ENCODE results near the gene TBC1D22A. TPM values are rescaled to one million over a fixed set of nuclear protein-coding genes. Genes with fewer than 3 reads are reported as not detected.
A peak's percentile ranks its signal among the peaks of the same experiment; 100 is the strongest.

TBC1D22A gene
- total RNA-seq, 6 donors from 2014 or later = 27.1 to 48.2 (median 35.3) TPM

GRCh38 chr22:47090591-47091245, 328.3 kb downstream of the TBC1D22A start:
- WGBS, 2 donors = 7 to 34% methylated on average over 26 to 29 of the region's 29 CpGs
- no peak overlapping the region for H3K27ac ChIP-seq

GRCh38 chr22:47091246-47091651, 328.8 kb downstream of the TBC1D22A start:
- Histone ChIP-seq H3K4me3 (peak overlapping the region in 3 of 4 donors; percentile 19 to 35 (median 25)), H3K9me3 (no peaks in the 10 kb centered on the region), H3K27ac (no peak overlapping the region), H3K36me3 (no peaks in the 10 kb centered on the region), H3K4me1 (peaks cover 11 to 27% (median 18%) of the 10 kb centered on the region in 4 donors), H3K27me3 (no peaks in the 10 kb centered on the region)
- DNase-seq (no peak), ATAC-seq (ENCODE audit: low FRiP score in 2 of 2) (no peak)
- 38 to 46% methylated on average over 20 to 21 of the region's 21 CpGs for WGBS, 2 donors
- TF ChIP-seq CTCF (IDR thresholded peaks at IDR 0.05) (no peak), POLR2AphosphoS5 (IDR thresholded peaks at IDR 0.05) (no peak), POLR2A (IDR thresholded peaks at IDR 0.05) (no peak), EP300 (IDR thresholded peaks at IDR 0.05) (no peak)

More at GRCh38 chr22:47090591-47091245, 328.3 kb downstream of the TBC1D22A start:
- no peaks in the 10 kb centered on the region for H3K9me3 ChIP-seq
- H3K4me3 ChIP-seq = peak overlapping the region in 3 of 4 donors; percentile 19 to 35 (median 25)
- TF ChIP-seq POLR2AphosphoS5 (IDR thresholded peaks at IDR 0.05) (no peak), POLR2A (IDR thresholded peaks at IDR 0.05) (no peak), EP300 (IDR thresholded peaks at IDR 0.05) (no peak), CTCF (IDR thresholded peaks at IDR 0.05) (no peak)
- no peaks in the 10 kb centered on the region for H3K36me3 ChIP-seq
- H3K4me1 ChIP-seq = peaks cover 11 to 27% (median 18%) of the 10 kb centered on the region in 4 donors
- no peak for DNase-seq
- ATAC-seq (ENCODE audit: low FRiP score in 2 of 2) = no peak
- H3K27me3 ChIP-seq = no peaks in the 10 kb centered on the region

GRCh38 chr22:47091921-47092700, 329.7 kb downstream of the TBC1D22A start:
- DNase-seq (peak in 1 of 2 donors; percentile 36), ATAC-seq (ENCODE audit: low FRiP score in 2 of 2) (peak in 1 of 2 donors; percentile 29)
- Histone ChIP-seq H3K36me3 (no peaks in the 10 kb centered on the region), H3K27me3 (no peaks in the 10 kb centered on the region), H3K27ac (no peak overlapping the region), H3K9me3 (no peaks in the 10 kb centered on the region), H3K4me1 (peaks cover 11 to 27% (median 18%) of the 10 kb centered on the region in 4 donors), H3K4me3 (no peak overlapping the region)
- TF ChIP-seq POLR2A (IDR thresholded peaks at IDR 0.05) (no peak), EP300 (IDR thresholded peaks at IDR 0.05) (no peak), POLR2AphosphoS5 (IDR thresholded peaks at IDR 0.05) (no peak), CTCF (IDR thresholded peaks at IDR 0.05) (no peak)
- WGBS, 2 donors = 95% methylated on average over 16 of the region's 16 CpGs

- ATAC-seq (ENCODE audit: low FRiP score in 2 of 2) = peak in 1 of 2 donors; percentile 41
- TF ChIP-seq POLR2A (IDR thresholded peaks at IDR 0.05) = no peak
- no peak for TF ChIP-seq CTCF (IDR thresholded peaks at IDR 0.05)
- TF ChIP-seq EP300 (IDR thresholded peaks at IDR 0.05) = no peak
- TF ChIP-seq POLR2AphosphoS5 (IDR thresholded peaks at IDR 0.05) = no peak
- no peaks in the 10 kb centered on the region for H3K27me3 ChIP-seq
- DNase-seq = no peak
- H3K4me3 ChIP-seq = no peak overlapping the region
- 90 to 91% methylated on average over 9 of the region's 9 CpGs for WGBS, 2 donors
- peaks cover 11 to 27% (median 18%) of the 10 kb centered on the region in 4 donors for H3K4me1 ChIP-seq
- no peak overlapping the region for H3K27ac ChIP-seq
- no peaks in the 10 kb centered on the region for H3K9me3 ChIP-seq
- H3K36me3 ChIP-seq = no peaks in the 10 kb centered on the region
These were observed 330.5 kb downstream of the TBC1D22A start for GRCh38 chr22:47092896-47093311.

Data from upper lobe of left lung (tissue), 6 donors.